Keratinocyte (primary cell): ENCODE results near the gene ASB4. TPM values are rescaled to one million over a fixed set of nuclear protein-coding genes. Genes with fewer than 3 reads are reported as not detected.

Source experiments
- DNase-seq: peaks from one replicate; pipeline ENCODE4 v3.0.0-alpha.2; 2011; ENCODE audit warnings: low read depth, missing footprints, low spot score
- FAIRE-seq: peaks from 2 replicates; lab custom pipeline; 2011; peaks lifted over from hg19 to GRCh38; lab: Jason Lieb, UNC
- H2AFZ ChIP-seq: 2 replicates; pipeline ENCODE4 v1.6.0; 2012; ENCODE audit warnings: low read length, control low read depth, inconsistent platforms; ENCODE audit not compliant: control insufficient read depth
- H3K27ac ChIP-seq: 2 replicates; pipeline ENCODE4 v1.5.1; 2011; ENCODE audit warnings: low read length; ENCODE audit not compliant: control insufficient read depth, insufficient read depth
- H3K27me3 ChIP-seq: 3 replicates; pipeline ENCODE4 v1.6.0; 2011; ENCODE audit warnings: low read length; ENCODE audit not compliant: control insufficient read depth, insufficient read depth; ENCODE audit errors: extremely low read depth
- H3K36me3 ChIP-seq, 2 experiments: 2 replicates in 1 of 2; 3 replicates in 1 of 2; pipeline ENCODE4 v1.5.1; 2011; ENCODE audit warnings: low read length in 2 of 2, mild to moderate bottlenecking in 1 of 2; ENCODE audit not compliant: control insufficient read depth in 2 of 2, insufficient read depth in 2 of 2; ENCODE audit errors: extremely low read depth in 1 of 2
- H3K4me1 ChIP-seq: 3 replicates; pipeline ENCODE4 v1.5.1; 2011; ENCODE audit warnings: low read length; ENCODE audit not compliant: control insufficient read depth, insufficient read depth; ENCODE audit errors: extremely low read depth
- H3K4me2 ChIP-seq: 3 replicates; pipeline ENCODE4 v1.6.0; 2011; ENCODE audit warnings: low read depth, low read length; ENCODE audit not compliant: control insufficient read depth, insufficient read depth; ENCODE audit errors: extremely low read depth
- H3K4me3 ChIP-seq, 3 experiments: fragments of 200-600 bp in 1 of 3; sonication (generic) in 1 of 3; 2 replicates in 2 of 3; 3 replicates in 1 of 3; pipeline ENCODE4 v1.5.1; 2011 to 2016; ENCODE audit warnings: low read length in 3 of 3, mild to moderate bottlenecking in 3 of 3, control low read depth in 2 of 3, inconsistent platforms in 1 of 3, low read depth in 1 of 3, mixed read lengths in 1 of 3, mixed run types in 1 of 3, moderate library complexity in 1 of 3; ENCODE audit not compliant: control insufficient read depth in 2 of 3, insufficient read depth in 2 of 3; ENCODE audit errors: extremely low read depth in 1 of 3
- H3K79me2 ChIP-seq: 2 replicates; pipeline ENCODE4 v1.6.0; 2012; ENCODE audit warnings: low read length; ENCODE audit not compliant: control insufficient read depth, insufficient read depth
- H3K9ac ChIP-seq: 3 replicates; pipeline ENCODE4 v1.6.0; 2011; ENCODE audit warnings: low read length; ENCODE audit not compliant: control insufficient read depth, insufficient read depth; ENCODE audit errors: extremely low read depth
- H3K9me1 ChIP-seq: 3 replicates; pipeline ENCODE4 v1.6.0; 2011; ENCODE audit warnings: low read length; ENCODE audit not compliant: control insufficient read depth, insufficient read depth; ENCODE audit errors: extremely low read depth
- H3K9me3 ChIP-seq: 2 replicates; pipeline ENCODE4 v1.5.1; 2012; ENCODE audit warnings: low read depth, low read length; ENCODE audit not compliant: control insufficient read depth
- H4K20me1 ChIP-seq: 3 replicates; pipeline ENCODE4 v1.6.0; 2011; ENCODE audit warnings: low read length; ENCODE audit not compliant: control insufficient read depth, insufficient read depth; ENCODE audit errors: extremely low read depth
- EZH2 ChIP-seq: IDR thresholded peaks from one replicate; pipeline ENCODE4 v1.6.1; 2012; ENCODE audit warnings: inconsistent platforms, mild to moderate bottlenecking, low read length, moderate library complexity
- dilution Hi-C: fragments of 300-500 bp; cut with MboI; formaldehyde crosslinking; loops from one replicate; pipeline ENCODE4 v1.7.0; 2020; ENCODE audit warnings: low sequenced_read_pairs; ENCODE audit not compliant: extremely low pct_ligation_motif_present
- polyA plus RNA-seq, 5 experiments: library from polyadenylated mRNA; depleted of rRNA in 3 of 5; stranded (reverse) in 3 of 5; stranded (forward) in 1 of 5; unstranded in 1 of 5; fragments of >200 nt; gene quantifications; 1 replicate in 1 of 5; 2 replicates in 3 of 5; 3 replicates in 1 of 5; pipeline versions ENCODE4 v1.2.1 to v1.2.3, GENCODE V29; 2011 to 2012; ENCODE audit warnings: missing spikeins in 2 of 5, low read depth in 1 of 5, low replicate concordance in 1 of 5
- TF ChIP-seq, protein P1 (sequence below), 3 experiments: IDR thresholded peaks in 1 of 3; conservative IDR thresholded peaks in 1 of 3; optimal IDR thresholded peaks in 1 of 3; 2 replicates in 2 of 3; 3 replicates in 1 of 3; pipeline versions ENCODE3 to v1.5.1; 2011; ENCODE audit warnings: low read length in 3 of 3, mild to moderate bottlenecking in 3 of 3, moderate library complexity in 2 of 3, control low read depth in 1 of 3, inconsistent platforms in 1 of 3; ENCODE audit not compliant: insufficient read depth in 2 of 3; ENCODE audit errors: extremely low read depth in 1 of 3

The ASB4 gene
- polyA plus RNA-seq, 1 donor (not counting 4 experiments of a cell fraction or from before 2014, with no cell fraction given): not detected

DNA sequence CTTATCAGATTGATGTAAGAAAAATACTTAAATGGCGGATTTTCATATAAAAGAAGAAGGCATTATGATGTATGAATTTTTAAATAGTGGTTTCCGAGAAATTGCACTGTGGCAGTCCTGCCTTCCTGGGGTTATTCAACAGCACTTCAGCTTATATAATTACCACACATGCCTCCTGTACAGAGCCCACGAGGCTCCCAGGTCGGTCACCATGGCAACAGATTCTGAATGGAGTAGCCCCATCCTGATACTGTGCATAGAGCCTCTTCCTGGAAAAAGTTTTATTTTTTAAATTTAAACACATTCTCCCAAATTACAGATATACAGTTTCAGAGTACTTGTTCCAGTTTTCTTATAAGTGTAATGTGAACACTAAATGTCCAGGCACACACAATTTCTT lies 15.9 kb upstream of the ASB4 start:
- TF ChIP-seq EZH2: no peak
- TF ChIP-seq, protein P1, sequence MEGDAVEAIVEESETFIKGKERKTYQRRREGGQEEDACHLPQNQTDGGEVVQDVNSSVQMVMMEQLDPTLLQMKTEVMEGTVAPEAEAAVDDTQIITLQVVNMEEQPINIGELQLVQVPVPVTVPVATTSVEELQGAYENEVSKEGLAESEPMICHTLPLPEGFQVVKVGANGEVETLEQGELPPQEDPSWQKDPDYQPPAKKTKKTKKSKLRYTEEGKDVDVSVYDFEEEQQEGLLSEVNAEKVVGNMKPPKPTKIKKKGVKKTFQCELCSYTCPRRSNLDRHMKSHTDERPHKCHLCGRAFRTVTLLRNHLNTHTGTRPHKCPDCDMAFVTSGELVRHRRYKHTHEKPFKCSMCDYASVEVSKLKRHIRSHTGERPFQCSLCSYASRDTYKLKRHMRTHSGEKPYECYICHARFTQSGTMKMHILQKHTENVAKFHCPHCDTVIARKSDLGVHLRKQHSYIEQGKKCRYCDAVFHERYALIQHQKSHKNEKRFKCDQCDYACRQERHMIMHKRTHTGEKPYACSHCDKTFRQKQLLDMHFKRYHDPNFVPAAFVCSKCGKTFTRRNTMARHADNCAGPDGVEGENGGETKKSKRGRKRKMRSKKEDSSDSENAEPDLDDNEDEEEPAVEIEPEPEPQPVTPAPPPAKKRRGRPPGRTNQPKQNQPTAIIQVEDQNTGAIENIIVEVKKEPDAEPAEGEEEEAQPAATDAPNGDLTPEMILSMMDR (optimal IDR thresholded peaks at IDR 0.05 in 1 of 3, IDR thresholded peaks at IDR 0.05 in 1 of 3, conservative IDR thresholded peaks at IDR 0.05 in 1 of 3; ENCODE audit: extremely low read depth in 1 of 3, insufficient read depth in 2 of 3, low read length in 3 of 3): no peak
- dilution Hi-C loops: no loop called here
- Histone ChIP-seq H3K4me1 (no peaks in the 10 kb centered on the region), H3K9ac (no peak overlapping the region), H4K20me1 (no peaks in the 10 kb centered on the region), H3K9me3 (no peaks in the 10 kb centered on the region), H3K4me3 (no peak overlapping the region), H3K4me2 (no peak overlapping the region), H2AFZ (no peak overlapping the region), H3K27me3 (no peaks in the 10 kb centered on the region), H3K79me2 (no peaks in the 10 kb centered on the region), H3K9me1 (no peaks in the 10 kb centered on the region), H3K36me3 (no peaks in the 10 kb centered on the region), H3K27ac (no peak overlapping the region)
- DNase-seq (no peak), FAIRE-seq (no peak)

DNA sequence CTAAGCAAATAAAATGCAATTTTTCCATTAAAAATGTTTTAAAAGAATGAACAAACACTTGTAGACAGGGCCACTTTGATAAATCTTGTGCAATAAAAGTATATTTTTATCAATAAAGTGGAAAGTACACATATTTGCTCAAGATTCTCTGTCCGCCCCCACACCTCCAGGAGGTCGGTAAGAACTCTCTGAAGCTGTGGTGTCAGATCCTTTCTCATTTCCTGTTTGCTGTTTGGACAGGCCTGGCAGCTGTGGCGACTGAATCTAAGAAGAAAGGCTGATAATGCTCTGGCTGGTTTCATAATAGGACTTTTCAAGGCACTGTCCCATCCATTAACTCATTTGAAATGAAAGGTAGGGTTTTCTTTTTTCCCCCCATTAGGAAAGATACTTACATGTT lies 15.3 kb upstream of the ASB4 start:
- dilution Hi-C loops: no loop called here
- Histone ChIP-seq H3K36me3 (no peaks in the 10 kb centered on the region), H3K4me3 (no peak overlapping the region), H3K9me3 (no peaks in the 10 kb centered on the region), H3K4me1 (no peaks in the 10 kb centered on the region), H3K9ac (no peak overlapping the region), H3K9me1 (no peaks in the 10 kb centered on the region), H2AFZ (no peak overlapping the region), H3K27ac (no peak overlapping the region), H3K27me3 (no peaks in the 10 kb centered on the region), H3K4me2 (no peak overlapping the region), H3K79me2 (no peaks in the 10 kb centered on the region), H4K20me1 (no peaks in the 10 kb centered on the region)
- DNase-seq: no peak
- TF ChIP-seq EZH2: no peak
- TF ChIP-seq, protein P1 (optimal IDR thresholded peaks at IDR 0.05 in 1 of 3, IDR thresholded peaks at IDR 0.05 in 1 of 3, conservative IDR thresholded peaks at IDR 0.05 in 1 of 3; ENCODE audit: extremely low read depth in 1 of 3, insufficient read depth in 2 of 3, low read length in 3 of 3): no peak
- FAIRE-seq: peak; percentile 29
